Kidney (tissue), 14 donors: ENCODE data around the gene ZMYND8. TPM values are rescaled to one million over a fixed set of nuclear protein-coding genes. Genes with fewer than 3 reads are reported as not detected.

Source experiments
- DNase-seq, 5 donors: peaks; one replicate each; pipeline ENCODE4 v3.0.0-alpha.2; 2013 to 2020
- FAIRE-seq: peaks from 2 replicates; lab custom pipeline; 2012; peaks lifted over from hg19 to GRCh38; lab: Jason Lieb, UNC
- H3K27ac ChIP-seq, 2 donors: one replicate each; pipeline ENCODE4 v1.7.0; 2013; ENCODE audit warnings: low read depth in 2 of 2, low read length in 2 of 2, inconsistent platforms in 1 of 2
- H3K27me3 ChIP-seq: one replicate; pipeline ENCODE4 v1.7.1; 2013; ENCODE audit warnings: low read length, inconsistent platforms; ENCODE audit not compliant: control insufficient read depth, insufficient read depth
- H3K36me3 ChIP-seq, 3 donors: one replicate each; pipeline versions ENCODE4 v1.7.0 to v1.7.1; 2013; ENCODE audit warnings: low read length in 3 of 3, control low read depth in 1 of 3, inconsistent platforms in 1 of 3; ENCODE audit not compliant: insufficient read depth in 3 of 3, control insufficient read depth in 2 of 3
- H3K4me1 ChIP-seq, 3 donors: one replicate each; pipeline versions ENCODE4 v1.7.0 to v1.7.1; 2013; ENCODE audit warnings: low read length in 3 of 3, inconsistent platforms in 1 of 3, low read depth in 1 of 3; ENCODE audit not compliant: control insufficient read depth in 2 of 3, insufficient read depth in 2 of 3
- H3K4me3 ChIP-seq, 3 donors: one replicate each; pipeline versions ENCODE4 v1.7.0 to v1.8.1; 2013; ENCODE audit warnings: low read length in 3 of 3, control low read depth in 1 of 3, inconsistent platforms in 1 of 3
- H3K9ac ChIP-seq, 3 donors: one replicate each; pipeline versions ENCODE4 v1.7.0 to v1.7.1; 2013; ENCODE audit warnings: low read length in 3 of 3, control low read depth in 1 of 3, inconsistent platforms in 1 of 3
- H3K9me3 ChIP-seq, 3 donors: one replicate each; pipeline versions ENCODE4 v1.7.0 to v1.7.1; 2013; ENCODE audit warnings: low read length in 3 of 3, control low read depth in 1 of 3, inconsistent platforms in 1 of 3; ENCODE audit not compliant: control insufficient read depth in 2 of 3, insufficient read depth in 1 of 3
- intact Hi-C: fragments of 100-400 bp; cut with DNase I; formaldehyde crosslinking; loops from one replicate; pipeline ENCODE4 v1.11.1; 2022
- polyA plus RNA-seq: library from polyadenylated mRNA; stranded (reverse); fragments of 350-450 nt; fragmentation: Illumina TruSeq; extraction: RNeasy Lipid Tissue Mini Kit (QIAGEN cat#74804); gene quantifications from one replicate; pipeline ENCODE4 v1.2.3, GENCODE V29; 2014; ENCODE audit warnings: low read depth, low replicate concordance; ENCODE audit not compliant: insufficient read depth
- total RNA-seq: library from RNA; stranded (reverse); fragmentation: NEBNext Ultra II Directional; extraction: Animal tissue kit (Norgen Biotek cat#: 25700); gene quantifications from one replicate; pipeline ENCODE4 v1.2.1, GENCODE V29; 2021
- TF ChIP-seq, protein P1 (sequence below): IDR thresholded peaks from 3 replicates; pipeline ENCODE4 v1.5.1; 2012; ENCODE audit warnings: mild to moderate bottlenecking, moderate library complexity, borderline replicate concordance; ENCODE audit not compliant: insufficient read depth; ENCODE audit errors: extremely low read depth
- donor health status: control.
- donor health status: control.
- donor health status: control.
- donor health status: control.
- donor health status: control.
- donor health status: DM: yes; HTN: yes; CAD: no.
- donor health status: Normal renal cell carcinoma (clear cell type).

Gene ZMYND8
- total and polyA plus RNA-seq, 2 donors from 2014 or later, result 10.5 to 37.5 TPM

DNA sequence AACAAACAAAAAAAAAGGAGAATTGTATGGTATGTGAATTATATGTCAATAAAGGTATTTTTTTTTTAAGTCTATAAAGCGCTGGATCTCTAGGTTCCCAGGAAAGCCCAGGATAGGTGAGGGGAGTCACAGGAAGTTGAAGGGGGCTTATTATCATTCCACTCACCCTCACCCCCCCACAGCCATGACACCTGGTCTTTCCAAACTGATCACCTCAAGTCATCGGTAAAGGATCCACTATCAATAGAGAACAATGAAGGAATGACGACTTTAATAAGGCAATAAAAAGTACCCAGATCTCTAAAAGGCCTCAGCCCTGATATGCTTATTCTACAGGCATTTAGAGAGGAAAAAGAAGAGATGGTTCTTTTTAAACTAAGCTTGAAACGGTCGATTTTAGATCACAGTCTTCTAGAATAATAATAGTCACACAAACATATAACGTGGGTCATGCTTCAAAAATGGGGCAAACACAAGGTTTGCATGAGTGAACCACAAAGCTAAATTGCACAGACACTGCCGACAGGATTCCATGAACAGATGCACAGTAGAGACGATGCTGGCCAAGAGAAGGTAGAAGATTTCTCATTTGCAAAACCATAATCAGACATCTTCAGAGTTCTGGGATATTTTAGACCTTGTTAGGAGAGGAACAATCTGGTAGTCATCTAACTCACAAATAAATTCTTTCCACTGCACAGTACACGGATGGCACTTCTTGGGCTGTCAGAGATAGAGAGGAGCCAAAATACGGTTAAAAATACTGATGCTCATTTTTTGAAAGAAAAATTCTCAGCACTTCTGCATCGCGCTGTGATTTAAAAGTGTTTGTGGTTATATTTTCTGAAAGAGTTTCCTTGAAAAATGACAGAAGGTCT, 21.0 kb downstream of the ZMYND8 start:
- Histone ChIP-seq H3K4me3 (no peak overlapping the region), H3K9ac (no peak overlapping the region), H3K4me1 (peaks cover 0 to 17% (median 12%) of the 10 kb centered on the region in 3 donors), H3K27me3 (no peaks in the 10 kb centered on the region), H3K27ac (peak overlapping the region; percentile 61 to 68), H3K36me3 (peaks cover 0 to 3% (median 0%) of the 10 kb centered on the region in 3 donors), H3K9me3 (no peaks in the 10 kb centered on the region)
- DNase-seq (no peak), FAIRE-seq (no peak)
- TF ChIP-seq, protein P1, sequence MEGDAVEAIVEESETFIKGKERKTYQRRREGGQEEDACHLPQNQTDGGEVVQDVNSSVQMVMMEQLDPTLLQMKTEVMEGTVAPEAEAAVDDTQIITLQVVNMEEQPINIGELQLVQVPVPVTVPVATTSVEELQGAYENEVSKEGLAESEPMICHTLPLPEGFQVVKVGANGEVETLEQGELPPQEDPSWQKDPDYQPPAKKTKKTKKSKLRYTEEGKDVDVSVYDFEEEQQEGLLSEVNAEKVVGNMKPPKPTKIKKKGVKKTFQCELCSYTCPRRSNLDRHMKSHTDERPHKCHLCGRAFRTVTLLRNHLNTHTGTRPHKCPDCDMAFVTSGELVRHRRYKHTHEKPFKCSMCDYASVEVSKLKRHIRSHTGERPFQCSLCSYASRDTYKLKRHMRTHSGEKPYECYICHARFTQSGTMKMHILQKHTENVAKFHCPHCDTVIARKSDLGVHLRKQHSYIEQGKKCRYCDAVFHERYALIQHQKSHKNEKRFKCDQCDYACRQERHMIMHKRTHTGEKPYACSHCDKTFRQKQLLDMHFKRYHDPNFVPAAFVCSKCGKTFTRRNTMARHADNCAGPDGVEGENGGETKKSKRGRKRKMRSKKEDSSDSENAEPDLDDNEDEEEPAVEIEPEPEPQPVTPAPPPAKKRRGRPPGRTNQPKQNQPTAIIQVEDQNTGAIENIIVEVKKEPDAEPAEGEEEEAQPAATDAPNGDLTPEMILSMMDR, result no peak
- intact Hi-C loops, result no loop called here

DNA sequence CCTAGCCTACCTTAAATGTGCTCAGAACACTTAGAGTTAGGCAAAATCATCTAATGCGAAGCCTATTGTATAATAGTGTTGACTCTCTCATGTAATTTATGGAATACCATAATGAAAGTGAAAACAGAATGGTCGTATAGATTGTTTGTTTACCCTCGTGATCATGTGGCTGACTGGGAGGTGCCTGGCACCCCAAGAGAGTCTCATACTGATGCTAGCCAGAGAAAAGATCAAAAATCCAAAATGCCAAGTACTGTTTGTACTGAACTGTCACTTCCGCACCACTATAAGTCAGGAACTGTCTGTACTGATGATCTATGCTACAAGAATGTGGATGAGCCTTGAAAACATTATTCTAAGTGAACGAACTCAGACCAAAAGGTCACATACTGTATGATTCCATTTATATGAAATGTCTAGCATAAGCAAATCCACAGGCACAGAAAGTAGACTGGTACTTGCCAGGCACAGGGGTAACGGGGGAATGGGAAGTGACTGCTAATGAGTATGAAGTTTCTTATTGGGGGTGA, 22.4 kb downstream of the ZMYND8 start:
- peaks cover 0 to 17% (median 14%) of the 10 kb centered on the region in 3 donors for H3K4me1 ChIP-seq
- peak overlapping the region in 2 of 3 donors; percentile 17 to 25 for H3K9ac ChIP-seq

DNA sequence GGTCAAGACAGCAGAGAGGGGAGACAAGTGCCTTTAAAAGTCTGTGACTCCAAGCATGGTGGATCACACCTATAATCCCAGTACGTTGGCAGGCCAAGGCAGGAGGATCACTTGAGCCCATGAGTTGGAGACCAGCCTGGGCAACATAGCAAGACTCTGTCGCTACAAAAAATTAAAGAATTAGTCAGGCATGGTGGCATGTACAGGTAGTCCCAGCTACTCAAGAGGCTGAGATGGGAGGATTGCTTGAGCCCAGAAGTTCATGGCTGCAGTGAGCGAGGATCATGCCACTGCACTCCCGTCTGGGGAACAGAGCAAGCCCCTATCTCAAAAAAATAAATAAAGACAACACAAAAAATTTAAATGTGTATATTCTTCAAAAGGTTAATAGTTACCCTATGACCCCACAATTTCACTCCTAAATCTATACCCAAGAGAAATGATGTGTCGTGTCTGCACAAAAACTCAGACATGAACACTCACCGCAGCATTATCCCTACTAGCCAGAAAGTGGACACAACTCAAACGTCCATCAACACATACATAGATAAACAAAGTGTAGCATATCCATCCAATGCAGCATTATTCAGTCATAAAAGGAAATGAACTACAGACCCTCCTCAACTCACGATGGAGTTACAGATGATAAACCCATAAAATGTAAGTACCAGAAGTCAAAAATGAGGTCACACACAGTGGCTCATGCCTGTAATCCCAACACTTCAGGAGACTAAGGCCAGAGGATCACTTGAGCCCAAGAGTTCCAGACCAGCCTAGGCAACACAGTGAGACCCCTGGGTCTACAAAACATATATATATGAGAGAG, 23.9 kb downstream of the ZMYND8 start:
- peak overlapping the region in 1 of 2 donors; percentile 29 for H3K27ac ChIP-seq
- no peak overlapping the region for H3K4me3 ChIP-seq
- H3K27me3 ChIP-seq, result no peaks in the 10 kb centered on the region
- H3K9me3 ChIP-seq, result no peaks in the 10 kb centered on the region
- TF ChIP-seq, protein P1, result no peak
- intact Hi-C loops, result no loop called here
- no peak for DNase-seq
- H3K36me3 ChIP-seq, result peaks cover 0 to 3% (median 0%) of the 10 kb centered on the region in 3 donors
- H3K9ac ChIP-seq, result no peak overlapping the region
- FAIRE-seq, result no peak
- peaks cover 0 to 16% (median 14%) of the 10 kb centered on the region in 3 donors for H3K4me1 ChIP-seq

More for the DNA sequence above, 22.4 kb downstream of the ZMYND8 start:
- H3K4me3 ChIP-seq, result peak overlapping the region in 2 of 3 donors; percentile 6 to 26
- peak in 1 of 5 donors; percentile 55 for DNase-seq
- peak overlapping the region; percentile 76 to 86 for H3K27ac ChIP-seq
- H3K36me3 ChIP-seq, result peaks cover 0 to 3% (median 0%) of the 10 kb centered on the region in 3 donors
- intact Hi-C loops, result no loop called here
- no peaks in the 10 kb centered on the region for H3K27me3 ChIP-seq
- FAIRE-seq, result no peak
- TF ChIP-seq, protein P1, result no peak
- no peaks in the 10 kb centered on the region for H3K9me3 ChIP-seq
